Colonic mucosa (tissue), 4 donors: Measurements from ENCODE around the gene KRI1. TPM values are rescaled to one million over a fixed set of nuclear protein-coding genes. Genes with fewer than 3 reads are reported as not detected.
A peak's percentile ranks its signal among the peaks of the same experiment; 100 is the strongest.

ENCODE experiments used
- DNase-seq: peaks from one replicate; pipeline ENCODE4 v3.0.0-alpha.2; 2020
- H3K27ac ChIP-seq: fragments of 200-600 bp; one replicate; pipeline ENCODE4 v1.8.0; 2021
- H3K27me3 ChIP-seq: fragments of 200-600 bp; one replicate; pipeline ENCODE4 v1.8.0; 2021
- H3K36me3 ChIP-seq: fragments of 200-600 bp; one replicate; pipeline ENCODE4 v1.8.0; 2021
- H3K4me1 ChIP-seq: fragments of 200-600 bp; one replicate; pipeline ENCODE4 v1.8.0; 2021; ENCODE audit warnings: mild to moderate bottlenecking
- H3K4me3 ChIP-seq: fragments of 200-600 bp; one replicate; pipeline ENCODE4 v1.8.0; 2021
- H3K9ac ChIP-seq, 2 donors: one replicate each; pipeline ENCODE4 v1.7.0; 2013; ENCODE audit warnings: control low read depth in 2 of 2, low read depth in 2 of 2, low read length in 2 of 2
- H3K9me3 ChIP-seq: fragments of 200-600 bp; one replicate; pipeline ENCODE4 v1.8.0; 2021
- intact Hi-C: fragments of 100-400 bp; cut with DNase I; formaldehyde crosslinking; loops from one replicate; pipeline ENCODE4 v1.14.1; 2022
- total RNA-seq, 2 donors: library from RNA; stranded (reverse); fragmentation: NEBNext Ultra II Directional in 1 of 2; extraction: Animal tissue kit (Norgen Biotek cat#: 25700) in 1 of 2; gene quantifications; one replicate each; pipeline ENCODE4 v1.2.1, GENCODE V29; 2021
- TF ChIP-seq, protein P1 (sequence below): fragments of 200-600 bp; IDR thresholded peaks from one replicate; pipeline ENCODE4 v1.8.0; 2022; ENCODE audit warnings: antibody characterized with exemption, mild to moderate bottlenecking
- donor health status: healthy.
- donor health status: DM: no; HTN: no; CAD: no.
- donor health status: DM: no; HTN: no; CAD: no.

The KRI1 gene
- total RNA-seq, 2 donors from 2014 or later, result 11.0 to 27.2 TPM

DNA sequence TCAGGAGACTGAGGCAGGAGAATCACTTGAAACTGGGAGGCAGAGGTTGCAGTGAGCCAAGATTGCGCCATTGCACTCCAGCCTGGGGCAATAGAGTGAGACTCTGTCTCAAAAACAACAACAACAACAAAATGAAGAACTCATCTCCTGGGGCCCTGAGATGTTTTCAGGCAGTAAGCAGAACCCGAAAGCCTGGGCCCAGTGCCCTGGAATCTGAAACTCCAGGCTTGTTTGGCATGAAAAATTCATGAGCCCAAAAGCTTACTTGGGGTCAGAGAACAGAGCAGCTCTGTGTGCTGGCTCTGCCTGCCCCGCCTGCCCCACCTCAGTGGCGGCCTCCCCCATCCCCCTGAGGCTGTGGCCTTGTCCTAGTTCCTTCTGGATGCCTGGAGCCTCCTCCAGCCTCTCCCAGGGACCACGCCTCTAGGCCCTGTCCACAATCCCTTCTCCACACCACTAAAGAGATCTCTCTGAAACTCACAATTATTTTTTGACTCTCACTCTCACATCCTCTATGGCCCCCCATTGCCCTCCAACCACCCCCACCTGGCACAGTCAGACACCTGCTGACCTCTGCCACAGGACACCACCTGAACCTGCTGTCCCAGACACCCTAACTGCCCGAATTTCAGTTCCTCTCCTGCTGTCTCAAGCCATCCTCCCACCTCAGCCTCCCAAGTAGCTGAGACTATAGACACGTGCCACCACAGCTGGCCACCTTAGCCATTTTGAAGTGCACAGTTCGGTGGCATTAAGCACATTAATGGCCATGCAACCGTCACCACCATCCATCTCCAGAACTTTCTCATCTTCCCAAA is 28.2 kb upstream of the KRI1 start:
- H3K9me3 ChIP-seq, result no peaks in the 10 kb centered on the region
- no peak for DNase-seq
- H3K27ac ChIP-seq, result no peak overlapping the region
- TF ChIP-seq, protein P1, sequence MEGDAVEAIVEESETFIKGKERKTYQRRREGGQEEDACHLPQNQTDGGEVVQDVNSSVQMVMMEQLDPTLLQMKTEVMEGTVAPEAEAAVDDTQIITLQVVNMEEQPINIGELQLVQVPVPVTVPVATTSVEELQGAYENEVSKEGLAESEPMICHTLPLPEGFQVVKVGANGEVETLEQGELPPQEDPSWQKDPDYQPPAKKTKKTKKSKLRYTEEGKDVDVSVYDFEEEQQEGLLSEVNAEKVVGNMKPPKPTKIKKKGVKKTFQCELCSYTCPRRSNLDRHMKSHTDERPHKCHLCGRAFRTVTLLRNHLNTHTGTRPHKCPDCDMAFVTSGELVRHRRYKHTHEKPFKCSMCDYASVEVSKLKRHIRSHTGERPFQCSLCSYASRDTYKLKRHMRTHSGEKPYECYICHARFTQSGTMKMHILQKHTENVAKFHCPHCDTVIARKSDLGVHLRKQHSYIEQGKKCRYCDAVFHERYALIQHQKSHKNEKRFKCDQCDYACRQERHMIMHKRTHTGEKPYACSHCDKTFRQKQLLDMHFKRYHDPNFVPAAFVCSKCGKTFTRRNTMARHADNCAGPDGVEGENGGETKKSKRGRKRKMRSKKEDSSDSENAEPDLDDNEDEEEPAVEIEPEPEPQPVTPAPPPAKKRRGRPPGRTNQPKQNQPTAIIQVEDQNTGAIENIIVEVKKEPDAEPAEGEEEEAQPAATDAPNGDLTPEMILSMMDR, result no peak
- no peaks in the 10 kb centered on the region for H3K27me3 ChIP-seq
- no peak overlapping the region for H3K4me3 ChIP-seq
- intact Hi-C loops, result no loop called here
- H3K9ac ChIP-seq, result no peak overlapping the region
- no peaks in the 10 kb centered on the region for H3K36me3 ChIP-seq
- no peaks in the 10 kb centered on the region for H3K4me1 ChIP-seq

DNA sequence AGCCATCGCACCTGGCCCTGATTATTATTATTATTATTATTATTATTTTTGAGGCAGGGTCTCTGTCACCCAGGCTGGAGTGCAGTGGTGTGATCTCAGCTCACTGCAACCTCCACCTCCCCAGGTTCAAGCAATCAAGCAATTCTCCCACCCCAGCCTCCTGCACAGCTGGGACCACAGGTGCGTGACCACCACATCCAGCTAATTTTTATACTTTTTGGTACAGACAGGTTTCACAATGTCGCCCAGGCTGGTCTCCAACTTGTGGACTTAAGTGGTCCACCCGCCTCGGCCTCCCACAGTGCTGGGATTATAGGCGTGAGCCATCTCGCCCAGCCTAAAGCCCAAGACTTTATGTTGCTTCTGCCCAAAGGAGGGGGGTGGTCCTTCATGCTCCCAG is 27.3 kb upstream of the KRI1 start:
- no peak overlapping the region for H3K27ac ChIP-seq
- no peak for DNase-seq
- H3K4me3 ChIP-seq, result no peak overlapping the region
- no peaks in the 10 kb centered on the region for H3K27me3 ChIP-seq
- H3K9me3 ChIP-seq, result no peaks in the 10 kb centered on the region
- TF ChIP-seq, protein P1, result no peak
- H3K9ac ChIP-seq, result no peak overlapping the region
- H3K36me3 ChIP-seq, result no peaks in the 10 kb centered on the region
- intact Hi-C loops, result no loop called here
- no peaks in the 10 kb centered on the region for H3K4me1 ChIP-seq

DNA sequence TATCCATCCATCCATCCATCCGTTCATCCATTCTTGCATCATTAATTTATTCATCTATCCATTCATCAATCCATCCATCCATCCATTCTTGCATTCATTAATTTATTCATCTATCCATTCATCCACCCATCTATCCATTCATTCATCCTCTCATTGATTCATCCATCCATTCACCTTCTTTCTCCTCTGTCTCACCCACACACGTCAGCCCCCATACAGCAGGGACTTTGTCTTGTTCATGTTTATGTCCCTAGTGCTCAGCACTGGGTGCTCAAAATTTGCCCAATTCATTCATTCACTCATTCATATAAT is 22.0 kb upstream of the KRI1 start:
- Histone ChIP-seq H3K4me1 (no peaks in the 10 kb centered on the region), H3K4me3 (no peak overlapping the region), H3K9ac (no peak overlapping the region), H3K9me3 (no peaks in the 10 kb centered on the region), H3K27ac (no peak overlapping the region), H3K27me3 (no peaks in the 10 kb centered on the region), H3K36me3 (no peaks in the 10 kb centered on the region)
- TF ChIP-seq, protein P1, result no peak
- no peak for DNase-seq
- intact Hi-C loops, result no loop called here

DNA sequence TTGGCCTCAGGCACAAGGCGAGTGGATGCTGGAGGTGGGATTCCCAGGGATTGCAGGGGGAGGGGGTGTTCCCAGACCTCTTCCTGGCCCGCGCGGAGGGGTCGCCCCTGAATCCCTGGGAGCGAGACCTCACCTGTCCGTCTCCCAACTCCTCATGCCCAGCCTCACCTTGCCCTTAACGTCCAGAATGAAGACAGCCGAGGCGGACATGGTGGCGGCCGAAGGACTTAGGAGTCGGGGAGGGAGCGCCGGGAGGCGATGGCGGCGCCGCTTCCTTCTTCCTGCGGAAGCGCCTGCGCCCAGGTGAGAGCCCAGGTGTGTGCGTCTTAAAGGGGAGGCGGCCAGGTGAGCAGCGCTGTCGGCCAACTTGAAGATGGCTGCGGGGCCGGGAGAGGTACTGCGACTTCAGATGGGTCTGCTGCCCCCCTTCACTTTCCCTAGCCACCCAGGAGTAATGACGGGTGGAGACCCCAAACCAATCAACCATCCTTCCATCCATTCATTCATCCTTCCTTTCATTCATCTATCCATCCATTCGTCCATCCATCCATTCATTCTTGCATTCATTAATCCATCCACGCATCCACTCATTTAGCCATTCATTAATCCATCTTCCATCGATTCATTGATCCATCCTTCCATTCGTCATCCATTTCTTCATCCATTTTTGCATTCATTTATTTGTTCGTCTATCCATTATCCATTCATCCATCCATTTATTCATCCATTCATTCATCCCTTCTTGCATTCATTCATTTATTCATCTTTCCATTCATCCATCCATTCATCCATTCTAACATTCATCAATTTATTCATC is 21.4 kb upstream of the KRI1 start, which contains the start of gene AP1M2:
Gene AP1M2, minus strand, starts transcription at position 291 of the 817 bp plus-strand sequence. Its CDS starts 81 bp downstream, at position 210.
- H3K9ac ChIP-seq, result peak within 1 kb of the TSS; percentile 76 to 90
- TF ChIP-seq, protein P1, result no peak
- H3K36me3 ChIP-seq, result no peaks in the 10 kb centered on the region
- intact Hi-C loops, result no loop called here
- H3K27ac ChIP-seq, result peak within 1 kb of the TSS; percentile 27
- peak; percentile 75 for DNase-seq
- H3K4me3 ChIP-seq, result peak within 1 kb of the TSS; percentile 65
- H3K27me3 ChIP-seq, result no peaks in the 10 kb centered on the region
- no peaks in the 10 kb centered on the region for H3K9me3 ChIP-seq
- no peaks in the 10 kb centered on the region for H3K4me1 ChIP-seq

DNA sequence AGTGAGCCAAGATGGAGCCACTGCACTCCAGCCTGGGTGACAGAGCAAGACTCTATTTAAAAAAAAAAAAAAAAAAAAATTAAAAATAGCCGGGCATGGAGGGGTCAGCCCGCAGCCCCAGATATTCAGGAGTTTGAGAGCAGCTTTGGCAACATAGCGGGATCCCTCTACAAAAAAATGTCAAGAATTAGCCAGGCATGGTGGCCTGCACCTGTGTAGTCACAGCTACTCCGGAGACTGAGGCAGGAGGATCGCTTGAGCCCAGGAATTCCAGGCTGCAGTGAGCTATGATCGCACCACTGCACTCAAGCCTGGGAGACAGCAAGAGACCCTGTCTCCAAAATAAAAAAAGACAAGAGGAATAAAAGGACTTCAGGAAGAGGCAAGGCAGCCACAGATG is 20.6 kb upstream of the KRI1 start:
- intact Hi-C loops, result no loop called here
- Histone ChIP-seq H3K27me3 (no peaks in the 10 kb centered on the region), H3K9ac (peak overlapping the region; percentile 76 to 90)

More for the DNA sequence above, 20.6 kb upstream of the KRI1 start:
- H3K9me3 ChIP-seq, result no peaks in the 10 kb centered on the region
- no peaks in the 10 kb centered on the region for H3K36me3 ChIP-seq
- H3K4me3 ChIP-seq, result peak overlapping the region; percentile 65
- no peak for DNase-seq
- no peak overlapping the region for H3K27ac ChIP-seq
- no peaks in the 10 kb centered on the region for H3K4me1 ChIP-seq
- TF ChIP-seq, protein P1, result no peak
